Measurements from ENCODE around the gene THSD8.
"Not testable (repeated sequence)": the region's sequence is repeated elsewhere in the genome, so short reads cannot be mapped to it uniquely, and the experiment has no call there.

Gene THSD8

DNA sequence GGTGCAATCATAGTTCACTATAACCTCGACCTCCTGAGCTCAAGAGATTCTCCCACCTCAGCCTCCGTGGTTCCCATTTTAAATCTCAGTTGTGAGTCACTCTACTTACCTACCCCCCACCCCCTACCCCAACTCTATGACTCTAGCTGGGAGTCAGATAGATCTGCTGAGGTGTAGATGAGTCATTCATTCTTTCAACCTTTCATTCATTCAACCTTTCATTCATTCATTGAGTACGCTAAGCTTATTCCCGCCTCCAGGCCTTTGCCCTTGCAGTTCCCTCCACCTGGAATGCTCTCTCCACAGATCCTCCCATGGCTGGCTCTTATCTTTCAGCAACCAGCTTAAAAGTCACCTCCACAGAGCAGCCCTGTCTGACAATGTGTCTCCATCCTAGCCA, 35.4 kb downstream of the THSD8 start:
- H3K9ac ChIP-seq (ENCODE audit: low read depth, low read length), result no peak overlapping the region
- H3K9me3 ChIP-seq (replicated peaks; ENCODE audit: low read length), result no peaks in the 10 kb centered on the region
- no peak overlapping the region for H3K4me2 ChIP-seq (ENCODE audit: low read length)
- no peaks in the 10 kb centered on the region for H3K36me3 ChIP-seq (ENCODE audit: insufficient read depth, low read length)
- H3K4me1 ChIP-seq (ENCODE audit: control insufficient read depth, insufficient read depth, low read length), result peaks cover 4% of the 10 kb centered on the region
- H3K27me3 ChIP-seq (ENCODE audit: control insufficient read depth, insufficient read depth, low read length), result peaks cover 88% of the 10 kb centered on the region
- H3K4me3 ChIP-seq (ENCODE audit: low read length), result no peak overlapping the region

DNA sequence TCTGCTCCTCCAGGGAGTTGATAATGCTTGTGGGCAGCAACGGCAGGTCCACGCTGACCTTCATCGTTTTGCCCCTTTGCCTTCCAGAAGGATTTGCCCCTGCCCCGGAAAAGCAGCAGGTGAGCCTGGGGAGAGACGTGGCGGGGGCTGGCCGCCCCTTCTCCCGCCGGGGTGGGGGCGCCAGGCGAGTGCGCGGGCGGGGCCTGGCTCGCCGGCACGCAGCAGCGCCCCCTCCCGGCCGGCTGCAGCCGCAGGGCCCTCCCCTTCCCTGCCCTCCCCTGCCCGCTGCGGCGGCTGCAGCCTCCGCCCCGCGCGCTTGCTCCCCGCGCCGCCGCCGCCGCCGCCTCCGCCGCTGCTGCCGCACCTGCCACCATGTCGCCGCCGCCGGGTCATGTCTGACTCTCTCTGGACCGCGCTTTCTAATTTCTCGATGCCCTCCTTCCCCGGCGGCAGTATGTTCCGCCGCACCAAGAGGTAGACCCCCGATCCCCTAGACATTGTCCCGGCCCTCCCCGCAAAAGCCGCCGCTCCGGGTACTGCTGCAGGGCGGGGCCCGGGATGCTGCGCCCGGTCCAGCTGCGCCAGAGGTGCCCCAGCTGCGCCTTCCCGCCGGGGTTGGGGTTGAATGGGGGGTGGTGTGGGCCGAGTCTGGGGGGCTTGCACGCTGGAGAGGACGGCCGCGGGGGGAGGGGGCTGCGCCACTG, 36.5 kb downstream of the THSD8 start, which contains the start of gene MAST1:
TSS of gene MAST1 (plus strand) at position 334 of the 704 bp plus-strand sequence. CDS start at position 392, 58 bp downstream.
- H3K27me3 ChIP-seq (ENCODE audit: control insufficient read depth, insufficient read depth, low read length), result peaks cover 88% of the 10 kb centered on the region
- H3K36me3 ChIP-seq (ENCODE audit: insufficient read depth, low read length), result no peaks in the 10 kb centered on the region
- peak within 1 kb of the TSS; percentile 58 for H3K4me3 ChIP-seq (ENCODE audit: low read length)
- peak within 1 kb of the TSS; percentile 68 for H3K4me2 ChIP-seq (ENCODE audit: low read length)
- peaks cover 4% of the 10 kb centered on the region for H3K4me1 ChIP-seq (ENCODE audit: control insufficient read depth, insufficient read depth, low read length)
- no peak within 1 kb of the TSS for H3K9ac ChIP-seq (ENCODE audit: low read depth, low read length)
- no peaks in the 10 kb centered on the region for H3K9me3 ChIP-seq (replicated peaks; ENCODE audit: low read length)

- Histone ChIP-seq H3K4me1 (ENCODE audit: control insufficient read depth, insufficient read depth, low read length) (peaks cover 4% of the 10 kb centered on the region), H3K9me3 (replicated peaks; ENCODE audit: low read length) (no peaks in the 10 kb centered on the region)
Measured at GRCh38 chr19:12838886-12839756, 37.3 kb downstream of the THSD8 start.

GRCh38 chr19:12840091-12841079, 38.5 kb downstream of the THSD8 start:
- Histone ChIP-seq H3K27me3 (ENCODE audit: control insufficient read depth, insufficient read depth, low read length) (peaks cover 85% of the 10 kb centered on the region), H3K9ac (ENCODE audit: low read depth, low read length) (no peak overlapping the region)

More at GRCh38 chr19:12838886-12839756, 37.3 kb downstream of the THSD8 start:
- H3K4me2 ChIP-seq (ENCODE audit: low read length), result no peak overlapping the region
- no peaks in the 10 kb centered on the region for H3K36me3 ChIP-seq (ENCODE audit: insufficient read depth, low read length)
- H3K9ac ChIP-seq (ENCODE audit: low read depth, low read length), result no peak overlapping the region
- no peak overlapping the region for H3K4me3 ChIP-seq (ENCODE audit: low read length)
- H3K27me3 ChIP-seq (ENCODE audit: control insufficient read depth, insufficient read depth, low read length), result peaks cover 91% of the 10 kb centered on the region

DNA sequence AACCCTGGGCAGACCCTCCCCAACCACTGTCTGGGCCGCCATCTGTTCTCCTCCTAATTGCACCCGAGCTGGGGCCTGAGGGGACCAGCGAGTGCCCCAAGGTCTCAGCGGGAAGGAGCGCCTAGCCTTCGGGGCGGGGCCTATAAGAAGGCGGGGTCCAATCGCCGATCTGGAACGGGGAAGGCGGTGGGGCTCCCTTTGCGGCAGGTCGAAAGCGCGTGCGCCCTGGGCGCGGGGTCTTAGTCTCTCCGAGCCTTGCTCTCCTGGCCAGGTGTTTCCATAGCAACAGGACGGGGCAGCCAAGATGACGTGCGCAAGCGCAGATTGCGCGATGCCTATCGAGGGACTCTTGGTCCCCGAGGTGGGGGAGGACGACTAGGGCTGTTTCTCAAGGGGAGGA, 39.2 kb downstream of the THSD8 start:
- Histone ChIP-seq H3K9ac (ENCODE audit: low read depth, low read length) (no peak overlapping the region), H3K4me3 (ENCODE audit: low read length) (peak overlapping the region; percentile 59), H3K4me2 (ENCODE audit: low read length) (peak overlapping the region; percentile 74), H3K9me3 (replicated peaks; ENCODE audit: low read length) (no peaks in the 10 kb centered on the region), H3K36me3 (ENCODE audit: insufficient read depth, low read length) (no peaks in the 10 kb centered on the region), H3K27me3 (ENCODE audit: control insufficient read depth, insufficient read depth, low read length) (peaks cover 78% of the 10 kb centered on the region), H3K4me1 (ENCODE audit: control insufficient read depth, insufficient read depth, low read length) (peaks cover 4% of the 10 kb centered on the region)

More at GRCh38 chr19:12840091-12841079, 38.5 kb downstream of the THSD8 start:
- H3K4me1 ChIP-seq (ENCODE audit: control insufficient read depth, insufficient read depth, low read length), result peaks cover 4% of the 10 kb centered on the region
- H3K4me3 ChIP-seq (ENCODE audit: low read length), result peak overlapping the region; percentile 59
- H3K9me3 ChIP-seq (replicated peaks; ENCODE audit: low read length), result no peaks in the 10 kb centered on the region
- peak overlapping the region; percentile 74 for H3K4me2 ChIP-seq (ENCODE audit: low read length)
- no peaks in the 10 kb centered on the region for H3K36me3 ChIP-seq (ENCODE audit: insufficient read depth, low read length)

DNA sequence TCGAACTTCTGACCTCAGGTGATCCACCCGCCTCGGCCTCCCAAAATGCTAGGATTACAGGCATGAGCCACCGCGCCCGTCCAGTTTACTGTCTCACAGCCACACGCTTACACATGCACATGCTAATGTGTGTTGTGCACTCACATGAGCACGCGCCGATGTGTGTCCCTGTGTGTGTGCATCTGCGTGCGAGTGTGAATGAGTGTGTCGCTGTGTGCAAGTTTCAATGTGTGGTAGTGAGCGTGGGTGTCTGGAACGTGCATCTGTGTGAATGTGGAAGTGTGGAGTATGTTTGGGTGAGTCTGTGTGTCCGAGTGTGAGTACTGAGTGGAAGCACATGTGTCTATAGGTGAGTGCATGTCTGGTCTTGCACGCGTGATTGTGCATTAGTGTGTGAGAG, 40.6 kb downstream of the THSD8 start:
- peaks cover 71% of the 10 kb centered on the region for H3K27me3 ChIP-seq (ENCODE audit: control insufficient read depth, insufficient read depth, low read length)

DNA sequence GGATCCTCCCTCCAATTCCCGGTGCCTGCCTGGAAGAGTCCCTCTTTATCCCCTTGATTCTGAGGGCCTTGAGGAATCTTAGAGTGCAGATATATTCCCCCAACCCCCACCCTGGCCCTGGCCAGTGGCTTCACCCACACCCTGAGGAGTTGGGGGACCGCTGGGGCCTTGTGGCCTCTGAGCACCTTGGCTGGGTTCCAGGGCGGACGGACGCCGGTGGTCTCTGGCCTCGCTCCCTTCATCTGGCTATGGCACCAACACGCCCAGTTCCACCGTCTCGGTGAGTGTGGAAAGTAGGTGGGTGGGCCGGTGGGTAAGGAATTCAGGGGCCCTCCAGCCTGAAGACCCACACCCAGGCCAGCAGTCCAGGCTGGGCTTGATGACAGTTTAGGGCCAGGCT, 41.5 kb downstream of the THSD8 start:
- Histone ChIP-seq H3K27me3 (ENCODE audit: control insufficient read depth, insufficient read depth, low read length) (peaks cover 64% of the 10 kb centered on the region), H3K4me3 (ENCODE audit: low read length) (no peak overlapping the region), H3K4me1 (ENCODE audit: control insufficient read depth, insufficient read depth, low read length) (peaks cover 11% of the 10 kb centered on the region), H3K4me2 (ENCODE audit: low read length) (no peak overlapping the region), H3K9ac (ENCODE audit: low read depth, low read length) (no peak overlapping the region), H3K9me3 (replicated peaks; ENCODE audit: low read length) (no peaks in the 10 kb centered on the region), H3K36me3 (ENCODE audit: insufficient read depth, low read length) (no peaks in the 10 kb centered on the region)

More for the DNA sequence above, 40.6 kb downstream of the THSD8 start:
- H3K4me1 ChIP-seq (ENCODE audit: control insufficient read depth, insufficient read depth, low read length), result peaks cover 7% of the 10 kb centered on the region
- H3K36me3 ChIP-seq (ENCODE audit: insufficient read depth, low read length), result no peaks in the 10 kb centered on the region
- H3K4me2 ChIP-seq (ENCODE audit: low read length), result no peak overlapping the region
- no peak overlapping the region for H3K4me3 ChIP-seq (ENCODE audit: low read length)
- no peaks in the 10 kb centered on the region for H3K9me3 ChIP-seq (replicated peaks; ENCODE audit: low read length)
- H3K9ac ChIP-seq (ENCODE audit: low read depth, low read length), result no peak overlapping the region

DNA sequence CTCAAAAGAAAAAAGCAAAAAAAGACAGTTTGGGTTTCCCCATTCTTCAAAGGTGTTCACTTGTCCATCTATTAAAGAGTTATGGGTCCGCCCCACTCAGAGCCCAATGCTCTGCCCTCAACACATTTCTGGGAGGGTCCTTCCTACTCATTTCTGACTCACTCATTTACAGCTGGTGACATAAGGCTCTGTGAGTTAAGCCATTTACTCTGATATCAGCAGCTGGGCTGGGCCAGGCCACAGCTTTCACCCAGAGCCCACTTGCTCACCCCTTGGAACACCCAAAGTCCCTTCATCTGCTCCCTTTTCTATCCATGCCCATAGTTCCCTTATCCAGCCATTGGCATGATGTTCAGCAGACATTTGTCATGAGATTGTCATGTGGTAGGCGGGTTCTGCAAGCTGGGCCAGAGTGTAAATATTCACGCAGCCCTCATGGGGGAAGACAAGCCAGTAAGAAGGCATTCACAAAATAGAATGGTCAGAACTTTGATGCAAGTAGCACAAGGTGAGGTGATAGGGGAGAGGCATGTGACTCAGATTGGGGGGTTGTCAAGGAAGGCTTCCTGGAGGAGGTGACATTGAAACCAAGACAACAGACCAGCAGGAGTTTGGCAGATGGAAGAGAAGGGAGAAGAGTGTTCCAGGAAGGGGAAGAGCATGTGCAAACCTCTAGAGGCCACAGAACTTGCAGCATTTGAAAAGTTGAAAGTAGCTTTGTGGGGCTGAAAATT, 42.3 kb downstream of the THSD8 start:
- no peaks in the 10 kb centered on the region for H3K36me3 ChIP-seq (ENCODE audit: insufficient read depth, low read length)
- H3K27me3 ChIP-seq (ENCODE audit: control insufficient read depth, insufficient read depth, low read length), result peaks cover 58% of the 10 kb centered on the region
- no peaks in the 10 kb centered on the region for H3K9me3 ChIP-seq (replicated peaks; ENCODE audit: low read length)
- no peak overlapping the region for H3K9ac ChIP-seq (ENCODE audit: low read depth, low read length)
- no peak overlapping the region for H3K4me2 ChIP-seq (ENCODE audit: low read length)
- H3K4me3 ChIP-seq (ENCODE audit: low read length), result no peak overlapping the region
- H3K4me1 ChIP-seq (ENCODE audit: control insufficient read depth, insufficient read depth, low read length), result peaks cover 11% of the 10 kb centered on the region

- not testable (repeated sequence) for H3K36me3 ChIP-seq (ENCODE audit: insufficient read depth, low read length); H3K9me3 ChIP-seq (replicated peaks; ENCODE audit: low read length); H3K9ac ChIP-seq (ENCODE audit: low read depth, low read length); H3K4me1 ChIP-seq (ENCODE audit: control insufficient read depth, insufficient read depth, low read length); H3K4me2 ChIP-seq (ENCODE audit: low read length); H3K4me3 ChIP-seq (ENCODE audit: low read length)
- H3K27me3 ChIP-seq (ENCODE audit: control insufficient read depth, insufficient read depth, low read length), result peaks cover 36% of the 10 kb centered on the region
Measured at GRCh38 chr19:12846613-12847012, 44.7 kb downstream of the THSD8 start.
